Inflammatory macrophage treated with lipopolysaccharide for 4 hours (primary cell): ENCODE measurements around the gene ZNF212.

ENCODE experiments used
- DNase-seq: peaks from one replicate; pipeline ENCODE4 v3.0.0-alpha.2; 2020

Gene ZNF212

DNA sequence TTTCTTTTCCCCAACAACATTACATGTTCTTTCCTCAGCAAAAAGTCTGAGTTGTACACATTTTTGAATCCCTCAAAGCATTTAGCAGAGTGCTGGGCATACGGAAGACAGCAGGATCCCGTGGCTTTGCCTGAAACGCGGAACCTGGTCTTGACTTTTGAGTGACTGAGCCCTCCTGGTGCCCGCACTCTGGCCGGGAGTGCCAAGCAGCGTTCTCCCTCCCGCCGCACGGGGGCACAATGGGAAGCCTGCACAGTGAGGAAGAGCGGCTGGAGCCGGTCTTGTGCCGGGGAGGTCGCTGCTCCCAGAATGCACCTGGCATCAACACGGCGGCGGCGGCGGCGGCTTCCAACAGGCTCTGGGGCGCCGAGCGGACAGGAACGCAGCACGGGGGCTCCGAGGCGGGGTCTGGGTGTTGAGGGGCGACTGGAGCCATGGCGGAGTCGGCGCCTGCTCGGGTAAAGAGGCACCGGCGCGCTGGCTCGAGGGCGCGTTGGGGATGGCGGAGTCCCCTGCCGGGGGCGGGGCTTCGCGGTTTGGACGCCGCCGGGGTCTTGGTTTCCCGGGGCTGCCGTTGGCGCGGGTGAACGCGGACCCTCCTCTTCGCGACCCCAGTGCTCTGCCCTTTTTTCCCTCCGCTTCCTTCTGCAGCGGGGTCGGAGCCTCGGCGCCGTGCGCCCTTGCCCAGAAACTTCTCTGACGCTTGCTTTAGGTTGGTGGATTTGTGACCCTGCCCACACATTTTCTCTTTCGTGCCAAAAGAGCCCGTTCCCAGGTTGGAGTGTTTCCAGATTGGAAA is at the start of gene ZNF212:
ZNF212 (plus strand) TSS at position 307 of the 799 bp plus-strand sequence; CDS start at position 435, 128 bp downstream.
- peak; percentile 91 for DNase-seq

DNA sequence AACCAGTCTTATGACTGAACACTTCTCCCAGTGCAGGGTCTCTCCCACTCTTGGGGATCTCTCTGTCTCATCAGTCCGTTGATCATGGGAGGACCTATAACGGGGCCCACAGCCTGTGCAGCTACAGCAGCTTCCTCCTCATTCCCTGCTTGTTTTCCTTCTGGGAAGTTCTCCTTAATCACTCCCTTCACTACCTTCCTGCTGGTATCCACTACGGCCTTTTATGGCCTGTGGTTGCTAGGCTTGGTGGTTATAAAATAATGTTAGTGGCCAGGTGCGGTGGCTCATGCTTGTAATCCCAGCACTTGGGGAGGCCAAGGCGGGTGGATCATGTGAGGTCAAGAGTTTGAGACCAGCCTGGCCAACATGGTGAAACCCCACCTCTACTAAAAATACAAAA is 47.6 kb upstream of the ZNF212 start:
- DNase-seq = no peak

DNA sequence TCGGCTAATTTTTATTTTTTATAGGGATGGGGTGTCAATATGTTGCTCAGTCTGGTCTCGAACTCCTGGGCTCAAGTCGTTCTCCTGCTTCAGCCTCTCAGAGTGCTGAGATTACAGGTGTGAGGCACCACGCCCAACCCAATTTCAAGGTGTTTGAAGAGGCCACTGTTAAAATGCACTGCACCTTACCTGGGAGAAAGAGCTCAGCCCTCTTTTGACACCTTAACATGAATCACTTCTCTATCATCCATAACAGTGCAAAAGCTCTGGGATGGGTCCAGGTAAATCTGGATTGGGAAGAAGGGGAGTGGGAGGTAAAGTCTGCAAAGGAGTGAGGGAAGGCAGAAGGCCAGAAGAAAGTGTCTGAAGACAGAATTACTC is 44.7 kb upstream of the ZNF212 start:
- no peak for DNase-seq

DNA sequence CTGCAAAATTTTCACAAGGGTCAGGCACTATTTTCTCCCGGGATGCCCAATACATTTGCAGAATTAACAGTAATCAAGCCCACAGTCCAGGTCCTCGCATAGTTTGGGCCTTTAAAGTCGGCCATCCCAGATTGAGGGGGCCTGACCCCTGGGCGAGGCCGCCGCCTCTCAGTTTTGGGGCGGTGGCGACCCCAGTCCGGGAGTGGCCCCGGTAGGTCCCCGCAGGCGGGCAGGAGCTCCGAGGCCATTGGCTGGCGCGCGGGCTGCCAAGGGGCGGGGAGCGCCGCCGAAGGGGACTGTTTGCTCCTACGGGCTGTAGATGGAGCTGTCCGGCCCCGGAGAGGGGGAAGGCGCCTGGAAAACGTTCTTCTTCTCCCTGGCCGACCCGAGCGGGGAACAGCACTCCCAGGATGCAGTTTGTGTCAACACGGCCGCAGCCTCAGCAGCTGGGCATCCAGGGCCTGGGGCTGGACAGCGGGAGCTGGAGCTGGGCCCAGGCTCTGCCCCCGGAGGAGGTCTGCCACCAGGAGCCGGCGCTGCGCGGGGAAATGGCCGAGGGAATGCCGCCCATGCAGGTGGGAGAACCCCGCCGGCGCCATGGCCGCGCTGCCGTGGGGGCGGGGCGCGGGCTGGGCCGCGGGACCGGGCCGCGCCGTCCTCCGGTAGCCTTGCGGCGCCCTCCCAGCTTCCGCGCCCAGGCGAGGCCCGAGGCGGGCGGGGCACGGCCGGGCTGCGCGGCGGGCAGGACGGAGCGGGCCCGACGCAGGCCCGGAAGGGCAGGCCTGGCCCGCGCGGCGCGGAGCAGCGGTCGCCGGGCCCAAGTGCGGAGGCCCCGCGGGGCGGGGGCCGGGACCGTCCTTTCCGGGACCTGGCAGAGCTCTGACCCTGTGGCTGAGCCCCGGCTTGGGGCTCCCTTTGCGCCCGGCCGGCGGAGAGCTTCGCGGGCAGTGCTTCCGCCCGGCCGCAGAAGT is 44.0 kb upstream of the ZNF212 start, which contains the start of gene ZNF282:
ZNF282 (plus strand) TSS at position 367 of the 971 bp plus-strand sequence; CDS start at position 411, 44 bp downstream.
- DNase-seq = peak; percentile 87

DNA sequence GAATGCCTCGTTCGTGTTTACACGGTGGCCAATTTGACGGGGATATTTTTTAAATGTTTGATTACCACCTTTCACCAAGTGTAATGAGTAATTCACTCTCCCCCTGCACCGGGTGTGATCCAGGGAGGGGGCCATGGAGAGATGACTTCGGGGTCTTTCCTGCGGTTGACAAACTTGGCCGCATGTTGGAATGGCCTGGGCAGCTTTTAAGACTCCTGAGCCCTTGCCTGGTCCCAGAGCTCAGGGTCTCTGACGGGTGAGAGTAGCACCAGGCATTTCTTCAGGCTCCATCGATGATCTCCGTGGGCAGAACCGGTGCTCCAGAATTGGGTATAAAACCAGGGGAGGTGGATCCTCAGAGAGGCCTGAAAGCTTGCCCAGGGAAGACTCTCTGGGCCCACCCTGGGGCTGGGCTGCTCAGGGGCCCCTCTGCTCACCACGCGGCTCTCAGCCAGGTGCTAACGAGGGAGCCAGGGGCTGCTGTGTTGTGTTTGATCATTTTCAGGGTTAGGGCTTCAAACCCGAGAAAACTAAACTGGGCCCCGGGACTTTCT is 43.2 kb upstream of the ZNF212 start:
- DNase-seq = no peak

DNA sequence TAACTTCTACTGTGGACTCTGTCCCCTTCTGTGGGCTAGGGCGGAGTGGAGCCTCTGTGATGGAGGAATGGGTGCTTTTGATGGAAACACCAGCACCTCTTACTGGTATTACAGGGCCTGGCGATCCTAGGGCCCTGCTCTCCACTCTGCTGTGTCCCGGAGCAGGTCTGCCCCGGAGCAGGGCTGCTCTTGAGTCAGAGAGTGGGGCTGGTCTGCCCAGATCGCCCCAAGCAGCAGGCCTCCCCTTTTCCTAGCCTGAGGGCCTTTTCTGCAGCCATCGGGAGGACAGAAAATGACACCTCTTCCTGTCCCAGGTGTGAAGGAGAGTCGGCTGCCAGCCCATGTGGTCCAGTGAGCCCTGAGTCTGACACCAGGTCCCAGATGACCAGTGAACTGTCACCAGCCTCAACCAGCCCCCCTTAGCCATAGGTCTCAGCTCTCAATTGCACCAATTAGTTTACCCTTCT is 42.7 kb upstream of the ZNF212 start:
- no peak for DNase-seq

DNA sequence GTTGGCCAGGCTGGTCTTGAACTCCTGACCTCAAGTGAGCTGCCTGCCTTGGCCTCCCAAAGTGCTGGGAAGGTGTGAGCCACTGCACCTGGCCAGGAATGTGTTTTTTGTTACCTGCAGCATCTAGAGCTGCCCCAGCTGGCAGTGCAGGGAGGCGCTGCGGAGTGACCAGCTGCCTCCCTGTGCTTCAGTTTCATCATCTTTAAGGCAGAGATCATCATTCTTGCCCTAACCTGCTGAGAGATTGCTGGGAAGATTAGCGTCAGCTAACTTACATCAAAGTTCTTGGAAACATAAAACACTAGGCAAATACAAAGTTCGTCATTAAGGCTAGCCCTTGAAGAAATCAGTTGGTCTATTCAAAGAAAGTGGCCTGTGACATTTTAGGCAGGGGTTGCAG is 41.8 kb upstream of the ZNF212 start:
- no peak for DNase-seq

DNA sequence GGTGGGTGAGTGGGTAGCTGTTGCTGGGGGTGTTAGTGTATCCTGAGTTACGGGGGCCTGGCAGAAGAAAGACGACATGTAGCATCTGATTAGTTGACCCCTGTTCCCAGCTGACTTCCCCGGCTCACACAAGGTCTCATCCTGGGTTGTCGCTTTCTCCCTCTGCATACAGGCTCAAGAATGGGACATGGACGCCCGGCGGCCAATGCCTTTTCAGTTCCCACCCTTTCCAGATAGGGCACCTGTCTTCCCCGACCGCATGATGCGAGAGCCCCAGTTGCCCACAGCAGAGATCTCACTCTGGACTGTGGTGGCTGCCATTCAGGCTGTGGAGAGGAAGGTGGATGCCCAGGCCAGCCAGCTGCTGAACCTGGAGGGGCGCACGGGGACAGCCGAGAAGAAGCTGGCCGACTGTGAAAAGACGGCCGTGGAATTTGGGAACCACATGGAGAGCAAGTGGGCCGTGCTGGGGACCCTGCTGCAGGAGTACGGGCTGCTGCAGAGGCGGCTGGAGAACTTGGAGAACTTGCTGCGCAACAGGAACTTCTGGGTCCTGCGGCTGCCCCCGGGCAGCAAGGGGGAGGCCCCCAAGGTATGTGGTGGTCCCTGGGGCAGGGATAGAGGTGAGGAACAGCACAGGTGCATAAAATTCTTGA is 41.2 kb upstream of the ZNF212 start:
- no peak for DNase-seq

DNA sequence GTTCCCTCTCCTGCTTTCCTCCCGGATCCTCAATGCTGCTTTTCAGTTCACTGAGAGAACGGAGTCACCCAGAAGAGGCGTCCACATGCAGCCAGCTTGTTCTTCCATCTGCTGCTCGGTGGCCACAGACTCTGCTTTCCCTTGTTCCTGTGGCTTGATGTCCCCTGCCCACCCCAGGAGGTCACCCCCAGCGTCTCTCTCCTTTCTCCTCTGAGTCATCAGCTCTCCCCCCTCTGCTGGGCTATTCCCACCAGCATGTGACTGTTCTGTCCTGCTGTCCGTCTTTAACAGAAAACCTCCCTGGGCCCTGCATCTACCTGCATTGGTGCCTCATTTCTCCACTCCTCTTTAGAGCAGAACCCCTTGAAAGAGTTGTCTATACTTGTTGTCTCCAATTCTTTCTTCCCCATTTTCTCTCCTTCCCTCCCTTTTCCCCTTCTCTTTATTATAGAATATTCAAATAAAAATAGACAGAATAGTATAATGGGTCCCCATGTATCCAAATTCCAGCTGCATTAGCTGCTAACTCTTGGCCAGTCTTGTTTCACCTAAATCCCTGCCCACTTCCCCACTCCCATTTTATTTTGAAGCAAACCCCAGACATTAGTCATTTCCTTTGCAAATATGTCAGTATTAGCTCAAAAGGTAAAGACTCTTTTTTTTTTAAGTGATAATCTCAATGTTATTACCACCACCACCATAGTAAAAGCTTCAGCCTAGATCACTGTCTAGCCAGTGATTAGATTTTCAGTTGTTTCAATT is 40.0 kb upstream of the ZNF212 start:
- no peak for DNase-seq

DNA sequence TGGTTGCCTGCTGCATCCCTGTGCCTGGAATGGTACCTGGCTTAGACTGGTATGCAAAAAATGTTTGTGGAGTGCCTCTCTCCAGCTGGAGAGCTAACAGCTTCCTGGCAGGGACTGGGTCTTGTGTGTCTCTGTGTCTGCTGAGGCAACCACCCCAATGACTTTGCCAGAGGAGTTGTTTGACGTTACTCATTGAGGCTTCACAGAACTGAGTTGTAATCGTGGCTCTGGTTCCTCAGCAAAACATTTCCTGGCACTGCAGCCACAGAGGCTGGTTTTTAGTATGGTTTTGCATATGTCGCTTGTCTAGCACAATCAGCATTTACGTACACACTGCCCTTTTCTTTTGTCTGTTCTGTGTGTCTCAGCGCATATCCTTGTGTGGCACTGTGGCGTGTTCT is 36.6 kb upstream of the ZNF212 start:
- DNase-seq = no peak

DNA sequence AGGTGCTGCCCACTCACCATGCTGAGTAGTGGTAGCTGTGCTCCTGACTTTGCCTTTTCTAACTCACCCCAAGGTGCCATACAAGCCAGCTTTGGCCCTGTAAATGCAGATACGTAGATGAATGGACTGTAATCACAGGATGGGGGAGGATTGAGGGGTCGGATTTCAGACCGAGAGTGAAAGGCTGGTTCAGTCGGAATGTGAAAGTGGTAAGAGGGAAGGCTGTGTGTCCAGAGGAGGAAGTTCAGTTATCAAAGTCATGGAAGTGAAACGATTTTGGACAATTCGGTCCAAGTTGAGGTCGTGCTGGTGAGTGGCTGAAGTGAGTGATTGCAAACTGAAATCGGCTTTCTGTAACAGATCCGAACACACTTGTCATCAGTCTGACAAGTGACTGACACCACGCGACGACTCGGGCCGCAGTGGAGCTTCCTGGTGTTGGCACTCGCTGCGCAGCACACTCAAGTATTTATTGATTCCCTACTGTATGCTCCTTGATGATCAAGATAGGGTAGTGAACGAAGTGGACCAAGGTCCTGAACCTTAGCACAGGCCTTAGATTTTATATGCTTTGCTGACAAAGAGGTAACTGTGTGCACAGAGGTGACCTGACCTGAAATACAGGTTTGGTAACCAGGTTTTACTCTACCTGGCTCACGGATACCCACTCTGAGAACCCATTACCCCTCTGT is 33.6 kb upstream of the ZNF212 start:
- DNase-seq = no peak

DNA sequence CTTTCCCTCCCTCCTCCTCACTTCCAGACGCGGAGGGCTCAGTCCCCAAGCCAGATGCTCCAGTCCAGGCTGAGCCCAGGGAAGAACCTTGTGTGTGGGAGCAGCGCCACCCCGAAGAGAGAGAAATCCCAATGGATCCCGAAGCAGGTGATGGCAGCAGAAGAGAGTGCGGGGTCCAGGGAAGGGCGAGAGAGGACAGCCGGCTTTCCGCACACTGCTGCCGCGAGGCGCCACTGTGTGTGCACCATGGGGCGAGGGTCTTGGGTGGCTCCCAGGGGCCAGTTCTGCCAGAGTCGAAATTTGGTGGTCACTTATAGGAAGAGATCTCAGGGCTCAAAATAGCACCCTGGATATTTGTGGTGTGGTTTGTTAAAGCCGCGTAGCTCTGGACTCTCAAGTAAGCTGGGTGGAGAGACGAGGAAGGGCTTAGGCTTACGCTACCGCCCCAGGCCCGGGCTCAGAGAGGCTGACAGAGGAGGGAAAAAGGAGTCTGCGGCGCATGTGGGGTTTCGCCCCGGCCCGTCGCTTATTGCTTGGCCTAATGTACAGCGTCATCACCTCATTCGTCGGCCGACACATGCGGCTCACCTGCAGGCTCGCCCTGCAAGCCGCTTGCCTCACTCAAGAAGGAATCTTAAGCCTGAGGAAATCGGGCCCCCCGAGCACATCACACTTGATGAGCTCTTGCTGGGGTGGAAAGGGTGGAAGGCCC is 32.0 kb upstream of the ZNF212 start:
- DNase-seq = no peak

DNA sequence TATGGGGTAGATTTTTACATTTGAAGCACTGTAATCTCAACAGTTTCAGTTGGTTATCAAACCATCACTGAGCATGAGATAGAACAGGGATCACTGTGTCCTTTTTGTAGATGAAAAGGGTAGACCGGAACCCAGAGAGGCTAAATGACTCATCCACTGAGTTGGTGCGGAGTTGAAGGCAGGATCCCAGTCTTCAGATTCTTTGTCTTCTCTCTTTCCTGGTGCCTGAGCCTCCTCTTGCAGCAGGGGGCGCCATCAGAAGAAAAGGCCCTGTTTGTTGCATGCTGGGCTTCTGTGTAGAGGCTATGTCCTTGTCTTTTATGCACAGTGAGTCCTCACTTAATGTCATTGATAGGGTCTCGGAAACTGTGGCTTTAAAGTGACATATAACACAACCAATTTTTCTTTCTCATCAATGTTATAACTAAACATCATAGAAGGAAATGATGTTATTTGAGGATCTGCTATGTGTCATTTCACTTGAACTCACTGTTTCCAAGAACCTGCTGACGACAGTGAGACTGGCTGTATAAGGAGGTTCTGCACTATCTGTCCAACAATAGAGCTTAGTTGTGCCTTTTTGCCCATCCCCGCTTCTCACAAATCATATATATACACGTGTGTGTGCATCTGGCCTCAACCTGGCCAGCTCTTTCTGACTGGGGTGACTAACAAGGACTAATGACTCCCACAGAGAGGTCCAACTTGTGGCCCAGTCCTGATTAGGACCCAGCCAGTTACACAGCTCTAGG is 29.8 kb upstream of the ZNF212 start:
- DNase-seq = peak; percentile 33

DNA sequence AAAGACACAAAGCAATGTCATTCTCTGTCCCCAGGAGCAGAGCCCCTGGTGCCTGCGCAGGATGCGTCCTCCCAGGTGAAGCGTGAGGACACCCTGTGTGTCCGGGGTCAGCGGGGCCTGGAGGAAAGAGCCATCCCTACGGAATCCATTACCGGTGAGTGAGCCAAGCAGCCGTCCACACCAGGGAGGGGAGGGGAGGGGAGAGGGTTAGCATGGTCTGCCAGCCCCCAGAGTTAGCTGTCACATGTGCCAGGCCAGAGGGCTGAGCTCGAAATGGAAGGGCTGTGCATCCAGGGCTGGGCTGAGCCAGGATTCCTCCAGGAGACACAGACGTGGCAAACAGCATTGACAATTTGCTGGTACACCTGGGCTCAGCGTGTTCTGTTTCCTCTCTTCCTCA is 28.9 kb upstream of the ZNF212 start:
- DNase-seq = no peak

DNA sequence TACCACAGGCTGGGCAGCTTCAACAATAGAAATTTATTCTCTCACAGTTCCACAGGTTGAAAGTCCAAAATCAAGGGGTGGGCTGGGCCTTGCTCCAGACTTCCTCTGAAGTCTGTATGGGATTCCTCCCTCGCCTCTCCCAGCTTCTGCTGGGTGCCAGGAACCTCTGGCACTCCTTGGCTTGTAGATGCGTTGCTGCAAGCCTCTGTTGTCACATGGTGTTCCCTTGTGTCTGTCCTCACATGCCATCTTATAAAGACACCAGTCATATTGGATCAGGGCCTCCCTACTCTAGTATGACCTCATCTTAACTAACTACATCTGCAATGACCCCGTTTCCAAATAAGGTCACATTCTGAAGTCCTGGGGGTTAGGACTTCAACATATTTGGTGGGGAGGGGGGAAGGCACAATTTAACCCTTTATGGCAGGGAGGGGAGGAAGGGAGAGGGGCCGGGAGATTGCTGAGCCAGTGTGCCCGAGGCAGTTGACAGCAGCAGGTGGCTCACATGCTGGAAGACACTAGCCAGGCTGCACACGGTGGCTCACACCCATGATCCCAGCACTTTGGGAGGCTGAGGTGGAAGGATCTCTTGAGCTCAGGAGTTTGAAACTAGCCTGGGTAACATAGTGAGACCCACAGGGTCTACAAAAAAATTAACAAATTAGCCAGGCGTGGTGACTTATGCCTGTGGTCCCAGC is 25.3 kb upstream of the ZNF212 start:
- DNase-seq = no peak

DNA sequence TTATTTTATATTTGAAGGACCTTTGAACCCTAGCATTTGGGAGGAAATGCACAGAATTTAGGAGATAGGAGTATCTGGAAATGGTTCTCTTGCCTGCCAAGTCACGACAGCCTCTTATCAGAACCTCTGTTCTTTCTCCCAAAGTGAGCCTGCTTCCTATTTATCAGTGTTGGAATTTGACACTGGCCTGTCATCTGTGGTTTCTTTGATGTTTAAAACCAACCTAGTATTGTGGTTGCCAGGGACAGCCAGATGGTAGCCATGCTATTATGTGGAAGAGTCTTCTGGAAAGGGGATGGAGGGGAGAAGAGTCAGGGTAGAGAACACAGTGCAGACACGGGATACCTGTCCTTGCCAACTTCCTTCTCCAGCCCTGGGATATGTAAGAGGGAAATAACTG is 23.0 kb upstream of the ZNF212 start:
- DNase-seq = no peak

DNA sequence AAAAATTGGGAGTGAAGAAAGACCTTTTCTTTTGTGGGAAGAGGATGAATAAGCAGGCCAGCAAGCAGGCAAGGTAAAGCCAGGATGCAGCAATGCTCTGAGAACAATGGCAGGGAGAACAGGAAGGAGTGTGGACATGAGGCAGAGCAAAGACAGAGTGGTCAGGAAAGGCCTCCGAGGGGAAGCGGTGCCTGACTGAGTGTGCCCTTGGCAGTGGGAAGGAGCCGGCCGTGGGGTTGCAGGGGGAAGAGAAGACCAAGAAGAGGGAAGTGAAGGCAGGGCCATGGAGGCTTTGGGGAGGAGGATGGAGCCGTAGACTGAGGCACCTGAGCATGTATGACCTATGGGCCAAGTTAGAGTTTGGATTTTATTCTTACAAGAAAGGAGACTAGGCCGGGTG is 21.9 kb upstream of the ZNF212 start:
- DNase-seq = no peak

DNA sequence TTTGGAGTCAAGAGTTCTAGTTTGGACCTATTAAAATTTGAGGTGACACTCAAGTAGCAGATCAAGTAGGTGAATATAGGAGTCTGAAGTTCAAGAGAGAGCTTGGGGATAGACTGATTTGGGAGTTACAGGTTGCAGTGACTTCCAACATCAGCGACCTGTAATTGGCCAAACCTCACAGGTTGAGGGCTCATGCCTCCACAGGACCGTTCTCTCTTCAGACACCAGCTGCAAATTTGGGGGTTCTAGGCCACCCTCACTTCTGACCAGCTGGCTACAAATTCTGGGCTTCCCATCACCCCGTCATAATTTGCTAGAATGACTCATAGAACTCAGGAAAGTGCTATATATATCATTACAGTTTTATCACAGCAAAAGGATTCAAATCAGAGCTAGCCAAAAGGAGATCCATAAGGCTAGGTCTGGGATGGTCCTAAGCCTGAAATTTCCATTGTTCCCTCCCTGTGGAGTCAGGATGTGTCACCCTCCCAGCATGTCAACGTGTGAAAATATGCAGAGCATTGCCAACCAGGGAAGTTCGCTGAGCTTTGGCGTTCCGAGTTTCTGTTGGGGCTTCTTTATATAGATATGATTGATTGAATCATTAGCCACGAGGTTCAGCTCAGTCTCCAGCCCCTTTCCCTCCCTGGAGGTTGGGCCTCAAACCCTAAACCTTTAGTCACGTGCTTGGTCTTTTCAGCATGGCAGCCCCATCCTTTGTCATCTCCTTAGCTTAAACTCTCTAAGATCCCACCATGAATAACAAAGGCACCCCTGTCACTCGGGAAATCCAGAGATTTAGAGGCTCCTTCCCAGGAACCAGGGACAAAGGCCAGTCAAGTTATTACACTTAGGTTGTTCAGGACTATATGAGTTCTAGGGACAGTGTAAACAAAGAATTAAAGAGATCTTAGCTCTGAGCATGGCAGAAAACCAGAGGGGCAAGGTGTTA is 20.7 kb upstream of the ZNF212 start:
- no peak for DNase-seq
